GM23248 (cell line): ENCODE results near the gene PLCXD1.

ENCODE experiments used
- EZH2 ChIP-seq: fragments of 200-600 bp; sonication (generic); IDR thresholded peaks from 2 replicates; pipeline ENCODE4 v1.6.1; 2018; ENCODE audit warnings: antibody characterized with exemption, mild to moderate bottlenecking; ENCODE audit not compliant: insufficient read depth, poor library complexity, severe bottlenecking
- EZH2phosphoT487 ChIP-seq: fragments of 200-600 bp; sonication (generic); IDR thresholded peaks from 2 replicates; pipeline ENCODE4 v1.6.1; 2018; ENCODE audit warnings: antibody characterized with exemption, moderate library complexity, mild to moderate bottlenecking, low read depth; ENCODE audit not compliant: insufficient read depth

DNA sequence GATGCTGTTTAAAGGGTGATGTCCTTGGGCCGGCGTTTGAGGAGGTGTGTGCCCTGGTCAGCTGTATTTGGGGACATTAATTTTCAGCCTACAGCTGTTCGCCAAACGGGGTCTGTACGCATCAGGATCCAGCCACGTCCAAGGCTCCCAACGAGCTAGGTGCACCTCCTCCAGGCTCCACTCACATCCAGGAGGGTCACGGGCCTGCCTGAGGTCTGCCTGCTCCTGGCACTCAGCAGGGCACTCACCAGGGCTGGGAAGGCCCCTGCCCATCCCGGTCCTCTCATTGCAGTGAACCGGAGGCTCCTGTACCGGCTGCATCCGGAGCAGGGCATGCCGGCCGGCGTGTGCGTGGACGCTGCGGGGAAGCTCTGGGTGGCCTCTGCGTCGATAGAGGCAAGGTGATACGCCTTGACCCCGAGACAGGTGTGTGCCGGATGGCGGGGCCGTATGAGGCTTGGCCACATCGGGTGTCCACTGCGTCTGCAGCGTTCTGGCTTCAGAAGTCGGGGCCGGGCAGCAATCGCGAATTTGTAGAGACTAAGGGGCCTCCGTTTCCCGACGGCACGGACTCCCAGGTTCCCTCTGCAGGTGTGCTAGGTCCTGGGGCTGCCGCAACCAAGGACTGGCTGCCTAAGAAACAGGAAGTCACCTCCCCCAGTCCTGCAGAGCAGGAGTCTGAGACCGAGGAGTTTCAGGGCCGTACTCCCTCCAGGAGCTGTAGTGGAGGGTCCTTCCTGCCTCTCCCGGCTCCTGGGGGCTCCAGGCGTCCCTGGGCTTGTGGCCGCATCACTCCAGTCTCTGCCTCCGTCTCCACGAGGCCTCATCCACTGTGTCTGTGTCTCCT lies 27.5 kb upstream of the PLCXD1 start:
- TF ChIP-seq EZH2 = no peak
- no peak for TF ChIP-seq EZH2phosphoT487
